Stimulated activated naive CD8-positive, alpha-beta T cell treated with anti-CD3 and anti-CD28 coated beads, Interleukin-15, amount 100 ng/mL, for 72 hours (primary cell): ENCODE data around the gene GUK1.
"Not testable (repeated sequence)": the region's sequence is repeated elsewhere in the genome, so short reads cannot be mapped to it uniquely, and the experiment has no call there.

Experiments
- ATAC-seq: fragments of 150-1000 bp; cut with Tn5 transposase; 2 replicates; pipeline ENCODE4 v1.10.0; 2021; ENCODE audit warnings: mild to moderate bottlenecking, moderate library complexity
- DNase-seq, 2 donors: peaks; one replicate each; pipeline ENCODE4 v3.0.0; 2021 to 2022
- H3K27ac Mint-ChIP-seq, 2 donors: one replicate each; pipeline ENCODE4 v1.8.0; 2022; ENCODE audit warnings: mild to moderate bottlenecking in 2 of 2, mixed read lengths in 2 of 2, moderate library complexity in 2 of 2
- H3K27me3 Mint-ChIP-seq: one replicate; pipeline ENCODE4 v1.8.0; 2022; ENCODE audit warnings: mixed read lengths
- H3K4me1 Mint-ChIP-seq: one replicate; pipeline ENCODE4 v1.8.0; 2022; ENCODE audit warnings: mild to moderate bottlenecking, mixed read lengths
- H3K4me3 Mint-ChIP-seq, 2 donors: one replicate each; pipeline ENCODE4 v1.8.0; 2022; ENCODE audit warnings: mild to moderate bottlenecking in 2 of 2, mixed read lengths in 2 of 2, moderate library complexity in 1 of 2
- H3K9me3 Mint-ChIP-seq, 2 donors: one replicate each; pipeline ENCODE4 v1.8.0; 2022; ENCODE audit warnings: mixed read lengths in 2 of 2

Gene GUK1

DNA sequence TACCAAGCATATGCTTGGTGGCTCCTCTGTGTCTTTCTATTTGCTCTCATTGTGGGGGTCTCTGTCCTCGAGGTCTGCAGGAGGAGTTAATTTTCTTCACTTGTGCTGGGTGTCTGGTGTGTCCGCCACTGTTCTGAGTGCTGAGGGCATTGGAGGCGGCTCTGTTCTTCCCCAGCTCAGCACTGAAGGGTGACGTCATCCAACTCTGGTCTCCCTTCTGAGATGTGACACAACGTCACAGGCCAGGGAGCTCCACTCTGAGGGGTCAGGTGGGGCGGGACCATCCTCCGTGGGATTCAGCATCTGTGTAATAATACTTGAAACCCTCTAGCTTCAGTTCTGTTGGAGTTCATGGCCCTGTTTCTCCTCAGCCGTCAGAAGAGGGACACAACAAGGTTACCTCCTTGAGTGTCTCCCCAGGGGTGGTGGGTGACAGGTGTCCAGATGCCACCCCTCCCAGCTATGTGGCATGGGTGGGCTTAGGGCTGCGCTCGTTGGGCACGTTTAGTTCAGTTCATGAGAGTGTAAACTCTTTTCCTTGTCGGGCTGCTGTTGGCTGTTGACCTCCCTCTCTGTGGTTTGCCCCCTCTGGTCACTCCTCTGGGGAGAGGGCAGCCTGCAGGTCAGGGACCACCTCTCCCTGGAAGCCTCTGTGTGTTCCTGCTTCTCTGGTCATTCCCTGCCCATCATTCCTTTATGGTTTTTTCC lies 28.6 kb downstream of the GUK1 start:
- H3K27ac Mint-ChIP-seq = no peak overlapping the region

GRCh38 chr1:228169345-228169744 lies 29.3 kb downstream of the GUK1 start:
- no peaks in the 10 kb centered on the region for H3K9me3 Mint-ChIP-seq
- ATAC-seq = no peak
- H3K27ac Mint-ChIP-seq = no peak overlapping the region
- peaks cover 46% of the 10 kb centered on the region for H3K4me1 Mint-ChIP-seq
- no peak overlapping the region for H3K4me3 Mint-ChIP-seq
- H3K27me3 Mint-ChIP-seq = no peaks in the 10 kb centered on the region
- no peak for DNase-seq

More for the DNA sequence above, 28.6 kb downstream of the GUK1 start:
- ATAC-seq (no peak), DNase-seq (no peak)
- Mint-ChIP-seq H3K4me1 (peaks cover 52% of the 10 kb centered on the region), H3K9me3 (no peaks in the 10 kb centered on the region), H3K4me3 (no peak overlapping the region), H3K27me3 (no peaks in the 10 kb centered on the region)

GRCh38 chr1:228170666-228171065 lies 30.6 kb downstream of the GUK1 start:
- Mint-ChIP-seq H3K4me3 (no peak overlapping the region), H3K27me3 (no peaks in the 10 kb centered on the region), H3K4me1 (peaks cover 40% of the 10 kb centered on the region), H3K9me3 (no peaks in the 10 kb centered on the region), H3K27ac (no peak overlapping the region)
- ATAC-seq (no peak), DNase-seq (no peak)

GRCh38 chr1:228171221-228171891 lies 31.3 kb downstream of the GUK1 start:
- no peak overlapping the region for H3K4me3 Mint-ChIP-seq
- H3K27me3 Mint-ChIP-seq = no peaks in the 10 kb centered on the region
- ATAC-seq (peak; percentile 6), DNase-seq (no peak)
- no peaks in the 10 kb centered on the region for H3K9me3 Mint-ChIP-seq
- peaks cover 40% of the 10 kb centered on the region for H3K4me1 Mint-ChIP-seq
- peak overlapping the region in 1 of 2 donors; percentile 2 for H3K27ac Mint-ChIP-seq

GRCh38 chr1:228172591-228173527 lies 32.8 kb downstream of the GUK1 start:
- Mint-ChIP-seq H3K9me3 (no peaks in the 10 kb centered on the region), H3K27me3 (no peaks in the 10 kb centered on the region), H3K27ac (no peak overlapping the region), H3K4me3 (no peak overlapping the region), H3K4me1 (peaks cover 26% of the 10 kb centered on the region)
- ATAC-seq (no peak), DNase-seq (no peak)

DNA sequence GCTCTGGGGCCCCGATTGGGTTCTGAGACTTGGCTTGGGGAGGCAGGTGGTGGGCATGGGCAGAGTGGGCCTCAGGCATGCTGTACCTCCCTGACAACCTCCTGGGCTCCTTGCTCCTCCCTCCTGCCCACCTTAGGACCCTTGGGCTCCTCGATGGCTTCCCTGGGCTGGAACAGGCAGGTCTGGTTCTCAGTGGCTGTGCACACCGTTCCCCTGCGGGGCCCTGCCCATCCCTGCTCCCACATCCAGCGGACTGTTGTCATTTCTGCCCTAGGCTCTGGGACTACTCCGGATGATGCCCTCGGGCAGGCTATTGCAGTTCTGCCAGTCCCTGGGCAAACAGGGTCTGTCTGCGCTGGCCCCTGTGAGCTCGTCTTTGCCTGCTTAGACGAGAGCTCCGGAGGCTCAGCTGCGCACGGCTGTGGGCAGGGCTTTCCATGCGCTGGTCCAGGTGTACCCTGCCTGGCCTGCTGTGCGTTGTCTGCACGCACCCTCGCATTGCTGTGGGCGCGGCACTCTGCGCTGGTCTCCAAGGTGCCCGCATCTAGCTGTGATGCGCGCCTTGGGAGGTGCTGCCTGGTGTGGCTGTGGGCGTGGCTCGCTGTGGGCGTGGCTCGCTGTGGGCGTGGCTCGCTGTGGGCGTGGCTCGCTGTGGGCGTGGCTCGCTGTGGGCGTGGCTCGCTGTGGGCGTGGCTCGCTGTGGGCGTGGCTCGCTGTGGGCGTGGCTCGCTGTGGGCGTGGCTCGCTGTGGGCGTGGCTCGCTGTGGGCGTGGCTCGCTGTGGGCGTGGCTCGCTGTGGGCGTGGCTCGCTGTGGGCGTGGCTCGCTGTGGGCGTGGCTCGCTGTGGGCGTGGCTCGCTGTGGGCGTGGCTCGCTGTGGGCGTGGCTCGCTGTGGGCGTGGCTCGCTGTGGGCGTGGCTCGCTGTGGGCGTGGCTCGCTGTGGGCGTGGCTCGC lies 33.7 kb downstream of the GUK1 start:
- H3K4me3 Mint-ChIP-seq, H3K27me3 Mint-ChIP-seq, H3K9me3 Mint-ChIP-seq, H3K27ac Mint-ChIP-seq: not testable (repeated sequence)
- ATAC-seq (peak; percentile 44), DNase-seq (peak in 1 of 2 donors; percentile 47)
- peaks cover 19% of the 10 kb centered on the region for H3K4me1 Mint-ChIP-seq

DNA sequence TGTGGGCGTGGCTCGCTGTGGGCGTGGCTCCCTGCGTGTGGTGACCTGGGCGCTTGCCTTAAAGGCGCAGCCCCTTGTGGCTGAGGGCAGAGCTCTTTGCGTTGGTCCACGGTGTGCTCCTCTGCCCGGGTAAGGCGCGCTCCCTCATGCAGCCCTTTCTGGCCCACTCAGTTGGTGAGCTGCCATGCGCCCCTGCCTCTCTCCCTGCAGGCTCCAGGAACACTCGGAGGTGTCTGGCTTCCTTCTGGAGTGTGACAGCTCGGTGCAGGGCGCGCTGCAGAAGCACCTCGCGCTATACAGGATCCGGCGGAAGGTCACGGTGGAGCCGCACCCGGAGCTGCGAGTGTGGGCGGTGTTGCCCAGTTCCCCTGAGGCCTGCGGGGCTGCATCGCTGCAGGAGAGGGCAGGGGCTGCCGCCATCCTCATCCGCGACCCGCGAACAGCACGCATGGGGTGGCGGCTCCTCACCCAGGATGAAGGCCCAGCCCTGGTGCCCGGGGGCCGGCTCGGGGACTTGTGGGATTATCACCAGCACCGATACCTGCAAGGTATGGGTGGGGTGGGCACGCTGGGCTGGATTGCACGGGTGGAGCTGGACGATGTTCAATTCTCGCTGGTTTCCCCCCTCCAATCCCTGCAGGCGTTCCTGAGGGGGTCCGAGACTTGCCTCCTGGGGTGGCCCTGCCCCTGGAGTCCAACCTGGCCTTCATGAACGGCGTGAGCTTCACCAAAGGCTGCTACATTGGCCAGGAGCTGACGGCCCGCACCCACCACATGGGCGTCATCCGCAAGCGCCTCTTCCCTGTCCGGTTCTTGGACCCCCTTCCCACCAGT lies 34.6 kb downstream of the GUK1 start:
- Mint-ChIP-seq H3K9me3 (no peaks in the 10 kb centered on the region), H3K4me1 (peaks cover 12% of the 10 kb centered on the region), H3K27me3 (no peaks in the 10 kb centered on the region), H3K4me3 (no peak overlapping the region), H3K27ac (no peak overlapping the region)
- ATAC-seq = peak; percentile 14
- peak in 1 of 2 donors; percentile 37 for DNase-seq

DNA sequence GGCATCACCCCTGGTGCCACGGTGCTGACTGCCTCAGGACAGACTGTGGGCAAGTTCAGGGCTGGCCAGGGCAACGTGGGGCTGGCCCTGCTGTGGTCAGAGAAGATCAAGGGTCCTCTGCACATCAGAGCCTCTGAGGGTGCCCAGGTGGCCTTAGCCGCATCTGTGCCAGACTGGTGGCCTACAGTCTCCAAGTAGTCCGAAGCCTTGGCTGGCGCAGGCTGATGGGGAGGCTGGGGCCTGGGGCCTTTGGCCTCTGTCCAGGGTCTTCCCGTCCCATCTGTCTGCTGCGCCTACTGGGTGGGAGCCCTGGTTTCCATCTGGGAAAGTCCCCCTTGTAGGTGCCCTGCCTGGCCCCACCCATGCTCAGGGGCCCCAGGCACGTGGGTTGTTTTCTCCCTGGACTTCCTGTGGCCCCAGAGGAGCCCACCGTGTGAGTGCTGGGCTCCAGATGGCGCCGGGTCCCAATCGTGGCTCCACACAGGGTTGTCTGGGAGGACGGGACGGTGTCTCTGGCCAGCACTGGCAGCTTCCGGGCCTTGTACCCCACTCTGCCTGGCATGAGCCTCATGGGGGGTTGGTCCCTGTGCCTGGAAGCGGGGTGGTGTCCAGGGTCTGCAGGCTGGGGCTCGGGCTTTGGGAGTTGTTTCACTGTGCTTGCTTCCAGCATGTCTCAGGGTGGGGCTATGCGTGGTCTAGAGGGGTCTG lies 35.4 kb downstream of the GUK1 start:
- ATAC-seq (no peak), DNase-seq (no peak)
- no peaks in the 10 kb centered on the region for H3K9me3 Mint-ChIP-seq
- no peak overlapping the region for H3K27ac Mint-ChIP-seq
- H3K27me3 Mint-ChIP-seq = no peaks in the 10 kb centered on the region
- H3K4me3 Mint-ChIP-seq = no peak overlapping the region
- peaks cover 9% of the 10 kb centered on the region for H3K4me1 Mint-ChIP-seq

DNA sequence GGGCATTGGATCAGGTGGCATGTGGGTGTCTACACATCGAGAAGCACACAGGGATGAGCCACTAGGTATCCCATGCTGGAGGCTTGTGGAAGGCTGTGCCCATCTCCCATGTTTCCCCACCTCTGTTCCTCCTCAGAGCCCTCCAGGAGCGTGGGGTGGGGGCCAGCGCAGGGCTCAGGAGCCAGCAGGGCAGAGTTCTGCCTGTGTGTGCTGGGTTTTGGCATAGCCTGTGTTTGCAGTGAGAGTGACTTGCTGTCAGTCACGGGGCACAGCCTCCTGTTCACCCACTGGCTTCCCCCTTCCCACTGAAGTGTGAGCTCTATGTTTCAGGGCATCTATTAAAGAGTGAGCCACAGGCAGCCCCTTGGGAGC lies 35.9 kb downstream of the GUK1 start:
- no peak for DNase-seq
- ATAC-seq = no peak
- no peaks in the 10 kb centered on the region for H3K9me3 Mint-ChIP-seq
- H3K27ac Mint-ChIP-seq = no peak overlapping the region
- H3K4me1 Mint-ChIP-seq = peaks cover 5% of the 10 kb centered on the region
- H3K27me3 Mint-ChIP-seq = no peaks in the 10 kb centered on the region
- H3K4me3 Mint-ChIP-seq = no peak overlapping the region

- H3K27ac Mint-ChIP-seq = no peak overlapping the region
- H3K4me3 Mint-ChIP-seq = no peak overlapping the region
- ATAC-seq = no peak
- no peaks in the 10 kb centered on the region for H3K27me3 Mint-ChIP-seq
- H3K9me3 Mint-ChIP-seq = no peaks in the 10 kb centered on the region
- DNase-seq = no peak
- peaks cover 4% of the 10 kb centered on the region for H3K4me1 Mint-ChIP-seq
These were observed 36.5 kb downstream of the GUK1 start for GRCh38 chr1:228176461-228177182.

DNA sequence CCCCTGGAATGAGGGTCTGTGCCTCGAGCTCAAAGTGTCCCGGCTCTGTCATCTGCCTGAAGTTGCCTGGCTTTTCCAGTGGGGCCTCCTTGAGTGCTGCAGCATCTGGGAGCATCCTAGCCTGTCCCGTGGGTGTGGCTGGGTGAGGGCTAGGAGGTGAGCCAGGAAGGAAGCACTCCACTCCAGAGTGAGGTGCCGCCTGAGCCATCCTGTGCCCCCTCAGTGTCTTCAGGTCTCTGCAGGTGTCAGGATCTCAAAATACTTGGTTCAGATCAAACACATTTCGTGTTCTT lies 37.0 kb downstream of the GUK1 start:
- Mint-ChIP-seq H3K9me3 (no peaks in the 10 kb centered on the region), H3K4me1 (no peaks in the 10 kb centered on the region), H3K27me3 (no peaks in the 10 kb centered on the region), H3K4me3 (no peak overlapping the region), H3K27ac (no peak overlapping the region)
- DNase-seq (no peak), ATAC-seq (no peak)

GRCh38 chr1:228177721-228178710 lies 37.9 kb downstream of the GUK1 start:
- no peak for ATAC-seq

More at GRCh38 chr1:228177721-228178710, 37.9 kb downstream of the GUK1 start:
- H3K4me1 Mint-ChIP-seq = no peaks in the 10 kb centered on the region
- peak overlapping the region in 1 of 2 donors; percentile 40 for H3K27ac Mint-ChIP-seq
- no peaks in the 10 kb centered on the region for H3K27me3 Mint-ChIP-seq
- no peak for DNase-seq
- no peaks in the 10 kb centered on the region for H3K9me3 Mint-ChIP-seq
- no peak overlapping the region for H3K4me3 Mint-ChIP-seq
